GM12878 (cell line): ENCODE data around the gene DPEP1. TPM values are rescaled to one million over a fixed set of nuclear protein-coding genes. Genes with fewer than 3 reads are reported as not detected.

ENCODE experiments used
- BACH1 ChIP-seq: fragments of 450-650 bp; IDR thresholded peaks from 2 replicates; pipeline ENCODE4 v1.6.1; 2017; ENCODE audit warnings: mild to moderate bottlenecking, borderline replicate concordance
- BHLHE40 ChIP-seq, 2 experiments: fragments of 450-650 bp in 1 of 2; IDR thresholded peaks; 2 replicates each; pipeline ENCODE4 v1.6.1; 2011 to 2017; ENCODE audit warnings: low read depth in 2 of 2, borderline replicate concordance in 1 of 2, improper control_type of control experiment in 1 of 2, low read length in 1 of 2, mild to moderate bottlenecking in 1 of 2
- CBX5 ChIP-seq: sonication (generic); IDR thresholded peaks from 2 replicates; pipeline ENCODE4 v1.6.1; 2016; ENCODE audit warnings: low read depth, moderate library complexity, mild to moderate bottlenecking, inconsistent platforms
- DPF2 ChIP-seq: fragments of 450-650 bp; IDR thresholded peaks from 2 replicates; pipeline ENCODE4 v1.6.1; 2017; ENCODE audit warnings: mild to moderate bottlenecking
- IKZF1 ChIP-seq: fragments of 450-650 bp; conservative IDR thresholded peaks from 2 replicates; pipeline ENCODE4 v1.6.1; 2017; ENCODE audit warnings: antibody characterized with exemption, mild to moderate bottlenecking
- MEF2A ChIP-seq: IDR thresholded peaks from 2 replicates; pipeline ENCODE4 v1.6.1; 2011; ENCODE audit warnings: low read depth, mild to moderate bottlenecking, low read length, moderate library complexity; ENCODE audit not compliant: insufficient read depth
- NKRF ChIP-seq: fragments of 450-650 bp; conservative IDR thresholded peaks from 2 replicates; pipeline ENCODE4 v1.6.1; 2017; ENCODE audit warnings: mild to moderate bottlenecking, moderate library complexity
- POLR2A ChIP-seq: IDR thresholded peaks from 2 replicates; pipeline ENCODE4 v1.6.1; 2011; ENCODE audit warnings: low read depth, mild to moderate bottlenecking, low read length
- RUNX3 ChIP-seq: IDR thresholded peaks from 2 replicates; pipeline ENCODE4 v1.6.1; 2012; ENCODE audit warnings: low read length, inconsistent platforms
- ZBTB40 ChIP-seq: fragments of 450-650 bp; IDR thresholded peaks from 2 replicates; pipeline ENCODE4 v1.6.1; 2016; ENCODE audit warnings: mild to moderate bottlenecking, moderate library complexity, borderline replicate concordance
- polyA plus RNA-seq, 11 experiments: library from polyadenylated mRNA; depleted of rRNA in 4 of 11; unstranded in 6 of 11; stranded (reverse) in 5 of 11; fragments of >200 nt; fragmentation: Nextera tagmentation in 4 of 11; fragmentation: Illumina TruSeq in 1 of 11; extraction: Ambion mirVana in 4 of 11; extraction: Trizol in 1 of 11; gene quantifications; 1 replicate in 1 of 11; 2 replicates in 10 of 11; pipeline versions ENCODE4 v1.2.1 to v1.2.3, GENCODE V29; 2011 to 2016; ENCODE audit warnings: inconsistent platforms in 2 of 11, missing spikeins in 2 of 11, low read depth in 1 of 11
- total RNA-seq, 4 experiments: library from RNA; depleted of rRNA in 3 of 4; stranded (reverse); fragments of >200 nt in 3 of 4; fragmentation: Illumina TruSeq in 1 of 4; extraction: Trizol in 1 of 4; gene quantifications; 2 replicates each; pipeline versions ENCODE4 v1.2.1 to v1.2.3, GENCODE V29; 2013 to 2021

DPEP1 gene
- total and polyA plus RNA-seq, 10 of the 15 experiments (the other 5 are each of a cell fraction or from before 2014, with no cell fraction given), result not detected

- TF ChIP-seq NKRF (peak; percentile 40; the same call in 1 of the 2 replicates), BHLHE40 (IDR thresholded peaks at IDR 0.05; ENCODE audit: borderline replicate concordance in 1 of 2, low read depth in 2 of 2, low read length in 1 of 2) (peak; percentile 5 to 82; a peak in 2 of 4 replicates), MEF2A (no peak), RUNX3 (no peak), POLR2A (0 out of 2 replicates have a peak, but pooled peaks have one; percentile 12), BACH1 (0 out of 2 replicates have a peak, but pooled peaks have one; percentile 10), IKZF1 (0 out of 2 replicates have a peak, but pooled peaks have one; percentile 38), DPF2 (peak; percentile 19; the same call in 1 of the 2 replicates), ZBTB40 (no peak), CBX5 (no peak)
These were observed 37.9 kb upstream of the DPEP1 start, which contains the start of gene CPNE7 (continued) for GRCh38 chr16:89575247-89576152.
